ENCODE data around the gene NFX1.
"Not testable (repeated sequence)": the region's sequence is repeated elsewhere in the genome, so short reads cannot be mapped to it uniquely, and the experiment has no call there.

NFX1 gene

DNA sequence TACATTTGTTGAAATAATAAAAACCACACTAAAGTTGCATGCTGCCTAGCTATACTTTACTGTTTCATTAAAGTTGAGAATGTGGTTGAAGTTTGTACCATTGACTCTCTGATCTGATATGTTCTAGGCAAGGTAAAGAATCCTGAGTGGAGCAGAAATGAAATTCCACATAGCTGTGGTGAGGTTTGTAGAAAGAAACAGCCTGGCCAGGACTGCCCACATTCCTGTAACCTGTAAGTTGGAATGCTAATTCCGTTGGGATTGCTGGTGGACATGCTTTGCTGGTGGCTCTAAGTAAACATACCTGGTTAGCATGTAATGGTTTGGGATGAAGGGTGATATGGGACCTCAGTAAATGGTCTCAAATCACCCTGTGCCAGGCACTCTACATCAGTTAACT, 16.8 kb downstream of the NFX1 start:
- peak; percentile 88 for DNase-seq (ENCODE audit: low read depth, low spot score)

DNA sequence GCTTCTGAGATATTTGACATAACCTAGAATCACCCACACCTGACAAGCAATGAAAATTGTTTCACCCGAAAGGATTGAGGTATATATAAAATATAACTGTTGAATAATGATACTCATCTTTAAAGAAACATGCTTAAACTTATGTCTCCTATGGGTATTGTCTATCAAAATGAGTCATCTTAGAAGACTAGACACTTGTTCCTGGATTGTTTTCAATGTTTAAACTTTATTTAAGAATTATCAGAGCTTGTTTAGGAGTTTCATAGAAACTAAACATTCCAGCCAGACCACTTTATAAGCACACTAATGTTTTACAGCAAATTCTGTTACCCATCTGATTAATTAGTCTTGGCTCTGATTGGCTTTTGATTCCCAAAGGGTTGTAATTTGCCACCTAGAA, 19.6 kb downstream of the NFX1 start:
- no peak for DNase-seq (ENCODE audit: low read depth, low spot score)

DNA sequence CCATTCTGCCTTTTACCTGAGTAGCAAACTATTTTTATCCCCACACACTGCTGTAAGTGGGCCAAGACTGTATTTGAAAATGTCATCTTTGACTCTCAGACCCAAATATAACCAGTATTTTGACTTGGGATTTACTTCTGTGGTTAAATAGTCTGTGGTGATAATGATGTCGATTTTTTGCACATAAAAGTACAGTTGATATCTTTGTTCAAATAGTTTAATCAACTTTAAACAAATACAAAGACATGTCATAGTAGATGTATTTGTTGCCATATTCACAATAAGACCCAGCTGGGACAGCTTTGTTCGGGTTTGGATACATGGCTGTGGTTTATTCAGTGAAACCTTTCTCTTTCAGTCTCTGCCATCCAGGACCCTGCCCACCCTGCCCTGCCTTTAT, 20.4 kb downstream of the NFX1 start:
- DNase-seq (ENCODE audit: low read depth, low spot score): no peak

DNA sequence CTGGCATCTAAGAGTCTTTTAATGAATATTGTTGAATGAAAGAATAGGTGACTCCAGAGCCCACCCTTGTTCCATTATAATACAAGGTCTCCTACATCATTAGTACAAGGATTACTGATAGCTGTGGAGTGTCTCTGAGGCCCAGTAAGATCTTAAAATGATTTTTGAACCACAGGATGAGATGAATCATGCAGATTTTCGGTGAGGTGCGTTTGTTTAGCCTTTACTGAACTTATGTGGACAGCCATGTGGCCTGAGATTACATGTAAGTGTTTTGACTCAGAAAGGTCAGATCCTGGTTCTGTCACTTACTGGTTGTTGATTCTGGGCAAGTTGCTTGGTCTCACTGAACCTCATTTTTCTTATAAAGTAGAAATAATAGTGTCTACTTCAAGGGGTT, 21.6 kb downstream of the NFX1 start:
- DNase-seq (ENCODE audit: low read depth, low spot score): no peak

DNA sequence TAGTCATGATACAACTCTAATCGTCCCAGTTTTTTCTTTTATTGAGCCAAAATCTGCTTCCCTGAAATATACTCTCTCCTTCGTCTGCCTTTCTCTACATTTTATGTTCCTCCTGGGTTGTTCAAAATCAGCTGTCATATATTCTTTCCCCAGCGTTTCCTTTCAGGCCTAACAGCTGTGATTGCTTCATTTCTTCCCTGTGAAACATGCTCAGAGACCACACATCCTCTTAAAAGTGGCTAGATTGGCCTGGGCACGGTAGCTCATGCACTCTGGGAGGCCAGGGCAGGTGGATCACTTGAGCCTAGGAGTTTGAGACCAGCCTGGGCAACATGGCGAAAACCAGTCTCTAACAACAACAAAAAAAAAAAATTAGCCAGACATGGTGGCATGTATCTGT, 25.1 kb downstream of the NFX1 start:
- no peak for DNase-seq (ENCODE audit: low read depth, low spot score)

DNA sequence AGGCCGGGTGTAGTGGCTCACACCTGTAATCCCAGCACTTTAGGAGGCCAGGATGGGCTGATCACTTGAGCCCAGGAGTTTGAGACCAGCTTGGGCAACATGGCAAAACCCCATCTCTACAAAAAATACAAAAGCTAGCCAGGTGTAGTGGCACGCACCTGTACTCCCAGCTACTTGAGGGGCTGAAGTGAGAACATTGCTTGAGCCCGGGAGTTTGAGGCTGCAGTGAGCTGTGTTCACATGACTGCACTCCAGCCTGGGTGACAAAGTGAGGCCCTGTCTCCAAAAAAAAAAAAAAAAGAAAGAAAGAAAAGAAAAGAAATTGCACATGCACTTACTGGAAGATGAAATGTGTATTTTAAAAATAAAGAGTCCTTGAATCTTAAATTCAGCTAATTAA, 26.8 kb downstream of the NFX1 start:
- DNase-seq (ENCODE audit: low read depth, low spot score): not testable (repeated sequence)

DNA sequence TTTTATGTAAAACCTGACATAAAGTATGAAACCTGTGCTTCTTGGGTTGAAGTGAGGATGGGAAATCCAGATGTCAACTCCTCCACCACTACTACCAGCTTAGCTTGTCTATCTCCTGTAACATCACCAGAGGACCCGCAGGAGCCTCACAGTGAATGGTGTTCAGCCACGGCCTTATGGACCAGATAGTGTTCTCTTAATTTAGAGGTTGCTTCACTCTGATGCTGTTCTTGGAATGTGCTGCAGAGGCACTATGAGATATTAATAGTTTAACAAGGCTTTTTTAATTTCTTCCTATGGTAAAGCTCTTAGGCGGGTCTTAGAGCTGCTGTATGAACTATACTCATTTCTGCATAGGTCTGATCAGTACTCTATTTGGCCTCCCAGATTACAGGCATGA, 27.9 kb downstream of the NFX1 start:
- no peak for DNase-seq (ENCODE audit: low read depth, low spot score)

DNA sequence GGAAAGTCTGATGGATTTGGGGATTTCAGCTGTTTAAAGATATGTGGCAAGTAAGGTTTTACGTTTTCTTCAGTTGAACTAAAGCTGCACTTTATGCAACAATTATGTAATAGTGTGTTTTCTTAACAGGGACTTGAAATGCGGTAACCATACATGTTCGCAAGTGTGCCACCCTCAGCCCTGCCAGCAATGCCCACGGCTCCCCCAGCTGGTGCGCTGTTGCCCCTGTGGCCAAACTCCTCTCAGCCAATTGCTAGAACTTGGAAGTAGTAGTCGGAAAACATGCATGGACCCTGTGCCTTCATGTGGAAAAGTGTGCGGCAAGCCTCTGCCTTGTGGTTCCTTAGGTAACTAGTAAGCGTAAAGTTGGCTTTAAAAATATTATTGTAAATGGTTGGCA, 28.5 kb downstream of the NFX1 start:
- no peak for DNase-seq (ENCODE audit: low read depth, low spot score)

DNA sequence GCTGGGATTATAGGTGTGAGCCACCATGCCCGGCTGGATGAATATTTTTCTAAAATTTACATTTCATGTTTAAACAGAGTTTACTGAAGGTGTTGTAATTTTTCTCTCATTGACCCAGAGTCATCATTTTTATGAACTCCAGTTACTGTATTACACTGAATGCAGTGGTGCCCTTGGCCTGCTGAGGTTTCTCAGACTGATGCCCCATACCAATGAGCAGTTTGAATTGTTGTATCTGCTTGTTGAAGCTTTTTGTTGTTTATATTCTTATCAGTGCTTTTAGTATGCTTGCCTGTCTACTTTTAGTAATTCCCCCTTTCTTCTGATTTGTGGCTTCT, 29.9 kb downstream of the NFX1 start:
- no peak for DNase-seq (ENCODE audit: low read depth, low spot score)

DNA sequence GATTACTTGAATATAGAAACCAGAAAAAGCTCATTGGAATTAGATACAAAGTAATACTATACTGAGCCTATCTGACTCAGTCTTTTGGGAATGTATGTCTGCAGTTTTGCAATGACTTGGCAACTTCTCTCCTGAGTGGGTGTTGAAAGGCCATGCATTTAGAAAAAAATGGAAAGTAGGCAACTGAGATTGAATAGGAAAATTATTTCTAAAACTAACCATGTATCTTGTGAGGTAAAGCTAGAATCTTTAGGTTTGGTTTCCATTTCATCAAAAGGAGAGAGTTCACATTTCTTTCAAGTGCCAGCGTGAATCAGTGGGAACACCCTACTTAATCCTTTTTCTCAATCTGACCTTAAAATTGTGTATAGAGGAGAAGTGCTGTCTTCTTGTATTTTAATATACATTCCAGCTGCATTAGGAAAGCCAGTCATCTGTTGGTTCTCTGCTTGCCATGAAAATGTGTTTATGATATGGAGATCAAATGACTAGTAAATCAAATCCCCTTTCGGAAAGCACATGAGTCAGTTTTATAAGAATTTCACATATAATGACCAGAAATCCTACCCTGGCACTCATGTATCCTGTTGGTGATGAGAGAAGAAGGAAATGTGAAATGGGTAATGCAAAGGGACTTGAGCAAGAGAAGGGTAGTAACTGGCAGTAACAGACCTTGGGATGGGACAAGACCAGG, 30.4 kb downstream of the NFX1 start:
- DNase-seq (ENCODE audit: low read depth, low spot score): peak; percentile 92

DNA sequence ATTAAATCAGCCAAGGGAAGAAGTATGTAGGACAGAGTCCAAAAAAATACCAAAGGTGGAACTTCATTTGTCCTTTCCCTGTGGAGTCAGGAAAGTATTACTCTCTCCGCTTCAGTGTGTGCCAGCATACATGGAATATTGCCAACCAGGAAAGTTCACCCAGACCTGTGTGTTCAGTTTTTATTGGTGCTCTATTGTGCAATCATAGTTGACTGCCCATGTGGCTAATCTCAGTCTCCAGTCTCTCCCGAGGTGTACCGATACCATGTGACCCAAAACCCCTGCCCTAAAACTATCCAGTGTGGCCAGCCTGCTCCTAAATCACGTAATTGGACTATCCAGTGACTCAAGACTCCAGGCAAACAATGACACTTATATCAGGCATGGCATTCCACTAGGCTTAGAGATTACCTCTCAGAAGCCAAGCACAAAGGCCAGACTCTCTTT, 38.8 kb downstream of the NFX1 start:
- peak; percentile 91 for DNase-seq (ENCODE audit: low read depth, low spot score)

DNA sequence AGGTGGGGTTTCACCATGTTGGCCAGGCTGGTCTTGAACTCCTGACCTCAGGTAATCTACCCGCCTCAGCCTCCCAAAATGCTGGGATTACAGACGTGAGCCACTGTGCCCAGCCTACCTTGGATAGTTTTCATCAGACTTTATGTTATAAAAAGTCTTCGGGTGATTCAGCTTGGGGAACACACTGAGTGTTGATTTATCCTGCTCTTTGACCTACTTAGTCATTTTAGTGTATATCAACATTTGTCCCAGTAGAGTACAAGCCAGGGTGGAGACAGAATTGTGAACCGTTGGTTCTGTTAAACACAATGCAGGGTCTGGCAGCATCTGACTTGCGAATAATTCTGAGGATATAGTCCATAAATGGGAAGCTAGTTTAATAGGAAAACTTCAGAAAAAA, 39.7 kb downstream of the NFX1 start:
- DNase-seq (ENCODE audit: low read depth, low spot score): no peak

DNA sequence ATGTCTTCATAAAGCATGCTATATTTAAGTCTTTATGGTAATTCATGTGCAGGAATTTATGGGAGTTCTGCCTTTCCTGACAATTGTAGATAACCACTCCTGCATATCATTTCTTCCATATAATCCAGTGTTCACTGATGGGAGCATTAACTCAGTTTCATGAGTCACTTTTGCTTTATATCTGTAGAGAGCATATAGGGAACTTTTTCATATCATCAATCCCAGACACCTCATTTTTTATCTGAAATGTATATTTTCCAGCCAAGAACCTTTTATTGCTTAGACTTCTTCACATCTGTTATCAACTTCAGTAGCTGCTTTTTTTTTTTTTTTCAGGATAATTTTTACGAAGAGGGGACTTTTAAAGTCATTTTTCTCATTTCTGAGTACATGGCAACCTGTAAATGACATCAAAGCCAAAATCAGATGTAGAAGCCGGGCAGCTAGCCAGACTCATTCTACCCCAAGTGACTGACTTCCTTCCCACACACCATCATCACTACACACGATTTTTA, 41.1 kb downstream of the NFX1 start:
- DNase-seq (ENCODE audit: low read depth, low spot score): no peak

DNA sequence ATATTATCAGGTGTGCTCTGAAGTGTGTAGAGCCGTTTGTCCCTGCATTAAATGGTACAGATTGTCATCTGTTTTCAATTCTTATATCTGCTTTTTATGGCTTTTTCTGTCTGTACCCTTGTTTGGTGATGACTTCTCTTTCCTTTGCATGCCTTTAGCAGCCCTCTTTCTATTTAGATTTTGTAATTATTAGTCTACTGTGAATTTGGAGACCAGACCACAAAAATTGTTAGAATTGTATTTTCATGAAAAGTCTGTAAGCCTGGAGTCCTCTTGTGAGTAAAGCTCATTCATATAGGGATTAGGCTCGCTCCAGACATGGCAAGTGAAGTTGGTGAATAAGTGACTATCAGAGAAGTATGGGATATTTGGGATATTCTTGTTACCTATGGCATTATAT, 41.7 kb downstream of the NFX1 start:
- DNase-seq (ENCODE audit: low read depth, low spot score): no peak

DNA sequence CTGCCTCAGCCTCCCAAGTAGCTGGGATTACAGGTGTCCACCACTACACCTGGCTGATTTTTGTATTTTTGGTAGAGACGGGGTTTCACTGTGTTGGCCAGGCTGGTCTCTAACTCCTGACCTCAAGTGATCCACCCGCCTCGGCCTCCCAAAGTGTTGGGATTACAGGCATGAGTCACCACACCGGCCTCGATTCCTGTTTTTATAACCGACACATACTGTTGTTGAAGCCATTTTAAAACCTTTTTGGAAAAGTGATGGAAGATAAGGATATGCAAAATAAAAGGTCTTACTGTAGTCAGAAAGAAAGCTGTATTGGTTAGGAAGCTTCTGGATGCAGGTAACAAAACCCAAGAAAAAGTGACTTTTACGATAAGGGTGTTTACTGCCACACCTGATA, 42.6 kb downstream of the NFX1 start:
- DNase-seq (ENCODE audit: low read depth, low spot score): not testable (repeated sequence)

DNA sequence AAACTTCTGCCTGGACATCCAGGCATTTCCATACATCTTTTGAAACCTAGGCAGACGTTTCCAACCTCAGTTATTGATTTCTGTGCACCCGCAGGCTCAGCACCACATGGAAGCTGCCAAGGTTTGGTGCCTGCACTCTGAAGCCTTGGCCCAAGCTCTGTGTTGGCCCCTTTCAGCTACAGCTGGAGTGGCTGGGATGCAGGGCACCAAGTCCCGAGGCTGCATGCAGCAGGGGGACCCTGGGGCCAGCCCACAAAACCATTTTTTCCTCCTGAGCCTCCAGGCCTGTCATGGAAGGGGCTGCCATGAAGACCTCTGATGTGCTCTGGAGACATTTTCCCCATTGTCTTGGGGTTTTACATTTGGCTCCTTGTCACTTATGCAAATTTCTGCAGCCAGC, 49.9 kb downstream of the NFX1 start:
- DNase-seq (ENCODE audit: low read depth, low spot score): no peak

DNA sequence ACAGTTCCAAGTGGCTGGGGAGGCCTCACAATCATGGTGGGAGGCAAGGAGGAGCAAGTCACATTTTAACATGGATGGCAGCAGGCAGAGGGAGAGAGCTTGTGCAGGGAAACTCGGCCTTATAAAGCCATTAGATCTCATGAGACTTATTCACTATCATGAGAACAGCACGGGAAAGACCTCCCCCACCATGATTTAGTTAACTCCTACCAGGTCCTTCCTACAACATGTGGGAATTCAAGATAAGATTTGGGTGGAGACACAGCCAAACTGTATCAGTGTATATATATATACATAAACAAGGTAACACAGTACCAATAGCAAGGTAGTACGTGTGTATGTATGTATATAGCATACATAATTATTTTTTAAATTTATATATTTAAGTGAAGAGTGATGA, 50.9 kb downstream of the NFX1 start:
- no peak for DNase-seq (ENCODE audit: low read depth, low spot score)

DNA sequence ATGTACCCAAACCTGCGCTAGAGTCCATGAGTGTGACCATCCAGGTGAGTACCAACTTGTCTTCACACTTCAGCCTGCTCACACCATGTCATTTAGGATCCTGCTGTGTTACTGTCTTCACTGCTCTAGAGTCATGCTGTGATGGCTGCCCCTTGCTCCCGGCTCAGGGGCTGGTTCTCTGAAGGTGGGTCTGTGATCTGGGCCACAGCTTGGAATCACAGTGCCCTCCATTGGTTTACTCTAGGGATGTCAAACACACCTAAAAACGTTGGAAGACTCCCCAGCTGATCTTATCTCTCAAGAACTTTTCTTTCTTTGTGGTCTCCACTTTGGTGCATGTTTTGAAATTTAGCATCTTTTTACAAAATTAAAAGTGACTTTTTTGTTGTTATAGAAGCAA, 53.8 kb downstream of the NFX1 start:
- no peak for DNase-seq (ENCODE audit: low read depth, low spot score)

DNA sequence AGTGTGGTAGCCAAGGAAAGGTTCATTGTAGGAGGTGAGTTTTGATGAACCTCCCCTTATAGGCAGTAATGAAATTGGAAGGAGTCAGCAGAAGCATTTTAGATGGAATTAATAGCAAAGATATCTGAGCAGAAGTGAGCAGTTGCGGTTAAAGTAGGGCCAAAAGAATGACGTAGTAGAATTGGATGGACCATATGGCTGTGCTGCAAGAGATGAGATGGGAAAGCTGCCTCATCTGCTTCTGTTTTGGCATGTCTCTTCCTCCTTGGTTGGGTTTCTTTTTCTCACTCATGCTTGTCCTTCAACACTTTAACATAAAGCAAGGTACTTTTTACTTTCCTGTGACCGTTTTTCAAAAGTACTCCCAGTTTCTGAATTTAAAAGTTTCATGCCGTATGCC, 56.2 kb downstream of the NFX1 start:
- DNase-seq (ENCODE audit: low read depth, low spot score): no peak

DNA sequence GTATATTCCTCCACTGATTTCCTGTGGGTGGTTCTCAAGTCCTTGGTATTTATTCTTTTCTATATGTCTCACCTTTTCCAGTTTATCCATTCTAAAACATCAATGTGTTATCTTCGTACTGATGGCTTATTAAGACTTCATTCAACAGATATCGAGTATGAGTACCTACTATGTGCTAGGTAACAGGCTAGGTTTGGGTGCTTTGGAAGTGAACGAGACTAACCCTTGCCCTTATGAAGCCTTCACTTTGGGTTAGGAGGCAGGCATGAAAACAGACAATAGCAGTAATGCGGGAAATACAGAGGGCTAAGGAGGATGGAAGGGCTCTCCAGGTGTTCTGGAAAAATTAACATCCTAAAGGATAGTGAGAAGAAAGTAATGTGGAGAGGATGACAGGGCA, 58.7 kb downstream of the NFX1 start:
- no peak for DNase-seq (ENCODE audit: low read depth, low spot score)

DNA sequence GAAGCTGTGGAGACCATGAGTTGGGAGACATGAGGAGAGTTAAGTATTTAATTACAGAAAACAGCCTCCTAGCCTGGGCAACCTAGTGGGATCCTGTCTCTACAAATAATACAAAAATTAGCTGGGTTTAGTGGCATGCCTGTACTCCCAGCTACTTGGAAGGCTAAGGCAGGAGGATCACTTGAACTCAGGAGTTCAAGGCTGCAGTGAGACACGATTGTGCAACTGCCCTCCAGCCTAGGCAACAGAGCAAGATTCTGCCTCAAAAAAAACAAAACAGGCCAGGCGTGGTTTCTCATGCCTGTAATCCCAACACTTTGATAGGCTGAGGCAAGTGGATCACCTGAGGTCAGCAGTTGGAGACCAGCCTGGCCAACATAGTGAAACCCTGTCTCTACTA, 59.4 kb downstream of the NFX1 start:
- DNase-seq (ENCODE audit: low read depth, low spot score): no peak

DNA sequence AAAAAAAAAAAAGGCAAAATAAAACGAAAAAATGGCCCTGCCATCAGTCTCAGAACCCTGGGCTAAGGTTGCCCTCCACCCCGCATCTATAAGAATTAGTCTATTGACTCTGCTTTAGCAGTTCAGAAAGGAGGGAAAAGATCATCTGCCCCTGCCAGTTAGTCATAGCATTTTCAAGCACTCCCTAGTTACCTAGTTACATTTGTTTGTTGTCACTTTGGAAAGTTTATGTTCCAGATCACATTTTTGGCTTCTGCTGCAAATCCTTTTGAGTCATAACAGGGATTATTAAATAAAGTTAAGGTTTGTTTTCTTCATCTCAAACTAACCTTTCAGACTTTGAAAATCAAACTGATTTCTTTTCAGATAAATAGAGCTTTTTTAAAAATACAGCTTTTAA, 60.0 kb downstream of the NFX1 start:
- peak; percentile 50 for DNase-seq (ENCODE audit: low read depth, low spot score)

DNA sequence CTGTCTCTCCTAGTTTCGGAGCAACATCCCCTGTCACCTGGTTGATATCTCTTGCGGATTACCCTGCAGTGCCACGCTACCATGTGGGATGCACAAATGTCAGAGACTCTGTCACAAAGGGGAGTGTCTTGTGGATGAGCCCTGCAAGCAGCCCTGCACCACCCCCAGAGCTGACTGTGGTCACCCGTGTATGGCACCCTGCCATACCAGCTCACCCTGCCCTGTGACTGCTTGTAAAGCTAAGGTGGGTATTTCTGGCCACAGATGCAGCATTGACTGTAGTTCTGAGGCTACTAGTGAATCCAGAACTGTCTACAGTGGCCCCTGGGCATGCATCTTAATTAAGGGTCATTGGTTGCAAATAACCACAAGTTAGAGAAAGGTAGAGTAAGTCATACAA, 61.2 kb downstream of the NFX1 start:
- no peak for DNase-seq (ENCODE audit: low read depth, low spot score)

DNA sequence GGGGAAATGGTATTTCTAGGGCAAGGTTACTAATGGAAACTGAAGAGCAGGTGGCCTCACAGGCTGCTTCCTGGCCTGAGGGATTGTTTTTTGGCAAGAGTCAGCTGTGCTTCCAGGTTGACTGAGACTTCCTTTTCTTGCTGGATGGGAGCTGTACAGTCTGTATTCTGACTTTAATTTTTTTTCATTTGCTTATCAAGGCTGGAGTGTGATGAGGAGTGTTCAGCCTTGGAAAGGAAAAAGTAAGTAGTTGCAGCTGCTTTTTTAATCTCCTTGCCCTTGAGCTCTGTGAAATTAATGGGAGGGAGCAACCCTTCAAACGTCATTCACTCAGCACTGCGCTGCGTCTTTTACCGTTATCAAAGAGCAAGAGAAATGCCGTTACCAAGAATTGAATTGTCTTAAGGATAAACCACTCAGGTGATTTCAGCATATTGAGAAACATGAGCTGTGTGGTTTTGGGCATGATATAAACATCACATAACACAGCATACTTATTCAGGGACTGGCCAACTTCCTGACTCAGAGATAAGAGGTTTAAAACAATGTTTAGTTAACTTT, 64.4 kb downstream of the NFX1 start:
- DNase-seq (ENCODE audit: low read depth, low spot score): peak; percentile 40

Measured in astrocyte of the hippocampus (primary cell).